Endodermal cell (in vitro differentiated cells): ENCODE data around the gene TAAR6. TPM values are rescaled to one million over a fixed set of nuclear protein-coding genes. Genes with fewer than 3 reads are reported as not detected.

Source experiments
- DNase-seq: peaks from one replicate; pipeline ENCODE4 v3.0.0-alpha.2; 2017
- H3K27ac ChIP-seq: 2 replicates; pipeline ENCODE4 v1.5.1; 2013; ENCODE audit warnings: mild to moderate bottlenecking, low read depth, low read length, moderate library complexity
- H3K27me3 ChIP-seq: 2 replicates; pipeline ENCODE4 v1.6.1; 2013; ENCODE audit warnings: mild to moderate bottlenecking, low read length, moderate library complexity; ENCODE audit not compliant: insufficient read depth, control insufficient read depth, poor library complexity, severe bottlenecking
- H3K36me3 ChIP-seq: 2 replicates; pipeline ENCODE4 v1.7.0; 2013; ENCODE audit warnings: mild to moderate bottlenecking, low read length, moderate library complexity; ENCODE audit not compliant: control insufficient read depth, insufficient read depth
- H3K4me1 ChIP-seq: one replicate; pipeline ENCODE4 v1.7.0; 2013; ENCODE audit warnings: low read length; ENCODE audit not compliant: control insufficient read depth, insufficient read depth
- H3K4me3 ChIP-seq: 2 replicates; pipeline ENCODE4 v1.5.1; 2013; ENCODE audit warnings: mild to moderate bottlenecking, low read length, moderate library complexity
- H3K9ac ChIP-seq: 2 replicates; pipeline ENCODE4 v1.6.1; 2013; ENCODE audit warnings: mild to moderate bottlenecking, low read length, moderate library complexity; ENCODE audit not compliant: poor library complexity, severe bottlenecking; ENCODE audit errors: extremely low read depth
- H3K9me3 ChIP-seq: 2 replicates; pipeline ENCODE4 v1.6.1; 2013; ENCODE audit warnings: mild to moderate bottlenecking, low read length, moderate library complexity; ENCODE audit not compliant: control insufficient read depth
- H3K27ac Mint-ChIP-seq: 2 replicates; pipeline ENCODE4 v1.8.0; 2020; ENCODE audit warnings: mixed read lengths
- H3K27me3 Mint-ChIP-seq: 2 replicates; pipeline ENCODE4 v1.8.0; 2021; ENCODE audit warnings: mild to moderate bottlenecking, mixed read lengths; ENCODE audit not compliant: insufficient read depth
- H3K36me3 Mint-ChIP-seq: 2 replicates; pipeline ENCODE4 v1.8.0; 2020; ENCODE audit warnings: low read depth, mixed read lengths
- H3K4me1 Mint-ChIP-seq: 2 replicates; pipeline ENCODE4 v1.8.0; 2020; ENCODE audit warnings: mixed read lengths
- H3K4me3 Mint-ChIP-seq: 2 replicates; pipeline ENCODE4 v1.8.0; 2020; ENCODE audit warnings: mild to moderate bottlenecking, moderate library complexity, mixed read lengths
- H3K9me3 Mint-ChIP-seq: 2 replicates; pipeline ENCODE4 v1.8.0; 2020; ENCODE audit warnings: mild to moderate bottlenecking, mixed read lengths
- WGBS, 2 experiments: methylation state at CpG; one replicate each; pipeline versions ENCODE4 v1.1.5 to v1.1.7; 2013; ENCODE audit warnings: missing lambda C conversion rate in 2 of 2, mixed read lengths in 1 of 2; ENCODE audit not compliant: insufficient coverage in 1 of 2, insufficient read length in 1 of 2; 5-methylcytosine and 5-hydroxymethylcytosine counted together
- total RNA-seq, 2 donors: library from RNA; stranded (reverse); fragmentation: NEBNext Ultra II Directional in 1 of 2; extraction: Animal tissue kit (Norgen Biotek cat#: 25700) in 1 of 2; gene quantifications; 2 replicates in 1 of 2; 3 replicates in 1 of 2; pipeline ENCODE4 v1.2.1, GENCODE V29; 2021
- TF ChIP-seq, protein P1 (sequence below): fragments of 200-600 bp; sonication (generic); conservative IDR thresholded peaks from 2 replicates; pipeline ENCODE4 v1.5.0; 2021; ENCODE audit warnings: antibody characterized with exemption, mild to moderate bottlenecking

The TAAR6 gene
- total RNA-seq, 2 donors from 2014 or later = not detected

DNA sequence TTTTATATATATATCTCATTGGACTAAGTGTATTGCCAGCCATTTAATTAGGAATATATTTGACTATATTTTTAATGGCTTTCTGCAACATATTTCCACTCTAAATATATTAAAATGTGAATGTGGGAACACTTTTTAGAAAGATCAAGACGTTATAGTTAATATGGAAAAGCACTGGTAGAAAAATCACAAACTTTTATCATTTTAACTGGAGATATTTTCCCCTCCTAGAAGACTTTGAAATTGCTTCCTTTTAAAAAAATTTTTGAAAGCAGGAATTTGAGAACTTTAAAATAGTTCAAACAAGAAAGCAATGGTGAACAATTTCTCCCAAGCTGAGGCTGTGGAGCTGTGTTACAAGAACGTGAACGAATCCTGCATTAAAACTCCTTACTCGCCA lies 32.1 kb upstream of the TAAR6 start, which contains the start of gene TAAR9:
Gene TAAR9, plus strand, starts transcription at position 301 of the 400 bp plus-strand sequence. Its CDS starts 13 bp downstream, at position 314.
- Mint-ChIP-seq H3K4me3 (no peak within 1 kb of the TSS), H3K9me3 (peaks cover 25% of the 10 kb centered on the region), H3K36me3 (peaks cover 4% of the 10 kb centered on the region), H3K27ac (no peak within 1 kb of the TSS), H3K4me1 (no peaks in the 10 kb centered on the region), H3K27me3 (peaks cover 6% of the 10 kb centered on the region)
- 90 to 97% methylated on average over 3 to 4 of the region's 4 CpGs for WGBS, 2 experiments
- no peak for DNase-seq
- Histone ChIP-seq H3K27me3 (peaks cover 33% of the 10 kb centered on the region), H3K4me1 (no peaks in the 10 kb centered on the region), H3K4me3 (no peak within 1 kb of the TSS), H3K9ac (no peak within 1 kb of the TSS), H3K9me3 (peaks cover 12% of the 10 kb centered on the region), H3K27ac (no peak within 1 kb of the TSS), H3K36me3 (no peaks in the 10 kb centered on the region)
- TF ChIP-seq, protein P1, sequence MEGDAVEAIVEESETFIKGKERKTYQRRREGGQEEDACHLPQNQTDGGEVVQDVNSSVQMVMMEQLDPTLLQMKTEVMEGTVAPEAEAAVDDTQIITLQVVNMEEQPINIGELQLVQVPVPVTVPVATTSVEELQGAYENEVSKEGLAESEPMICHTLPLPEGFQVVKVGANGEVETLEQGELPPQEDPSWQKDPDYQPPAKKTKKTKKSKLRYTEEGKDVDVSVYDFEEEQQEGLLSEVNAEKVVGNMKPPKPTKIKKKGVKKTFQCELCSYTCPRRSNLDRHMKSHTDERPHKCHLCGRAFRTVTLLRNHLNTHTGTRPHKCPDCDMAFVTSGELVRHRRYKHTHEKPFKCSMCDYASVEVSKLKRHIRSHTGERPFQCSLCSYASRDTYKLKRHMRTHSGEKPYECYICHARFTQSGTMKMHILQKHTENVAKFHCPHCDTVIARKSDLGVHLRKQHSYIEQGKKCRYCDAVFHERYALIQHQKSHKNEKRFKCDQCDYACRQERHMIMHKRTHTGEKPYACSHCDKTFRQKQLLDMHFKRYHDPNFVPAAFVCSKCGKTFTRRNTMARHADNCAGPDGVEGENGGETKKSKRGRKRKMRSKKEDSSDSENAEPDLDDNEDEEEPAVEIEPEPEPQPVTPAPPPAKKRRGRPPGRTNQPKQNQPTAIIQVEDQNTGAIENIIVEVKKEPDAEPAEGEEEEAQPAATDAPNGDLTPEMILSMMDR = no peak

GRCh38 chr6:132544826-132545225 lies 25.3 kb upstream of the TAAR6 start:
- H3K4me1 ChIP-seq = no peaks in the 10 kb centered on the region
- TF ChIP-seq, protein P1 = no peak

DNA sequence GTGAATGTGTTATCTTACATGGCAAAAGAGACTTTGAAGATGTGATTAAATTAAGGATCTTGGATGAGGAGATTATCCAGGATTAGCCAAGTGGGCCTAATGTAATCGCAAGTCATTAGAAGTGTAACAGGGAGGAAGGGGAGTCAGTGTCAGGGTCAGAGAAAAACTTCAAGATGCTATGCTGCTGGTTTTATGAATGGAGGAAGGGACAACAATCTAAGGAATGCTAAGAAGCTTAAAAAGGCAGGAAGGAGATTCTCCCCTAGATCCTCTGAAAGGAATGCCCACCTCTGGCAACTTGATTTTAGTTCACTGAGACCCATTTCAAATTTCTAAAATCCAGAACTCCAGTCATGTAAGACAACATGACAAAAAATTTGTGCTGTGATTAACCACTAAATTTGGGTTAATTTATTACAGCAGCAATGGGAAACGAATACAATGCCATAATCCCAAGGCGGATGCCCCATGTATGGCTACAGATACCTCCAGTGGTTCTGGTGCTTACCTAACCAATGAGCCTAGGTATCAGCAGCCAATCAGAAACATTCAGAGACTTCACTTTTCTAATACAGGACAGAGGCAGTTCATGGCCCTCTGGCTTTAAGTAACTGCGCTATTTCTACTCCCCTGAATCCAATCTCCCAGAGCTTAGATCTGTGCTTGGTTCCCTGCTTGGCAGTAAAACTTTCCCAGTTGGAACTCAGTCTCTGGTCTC lies 21.2 kb upstream of the TAAR6 start:
- peaks cover 90% of the 10 kb centered on the region for H3K27me3 ChIP-seq
- no peaks in the 10 kb centered on the region for H3K4me1 ChIP-seq
- Mint-ChIP-seq H3K4me3 (no peak overlapping the region), H3K36me3 (no peaks in the 10 kb centered on the region), H3K4me1 (peaks cover 7% of the 10 kb centered on the region), H3K27ac (no peak overlapping the region), H3K27me3 (peaks cover 71% of the 10 kb centered on the region), H3K9me3 (no peaks in the 10 kb centered on the region)
- no peak overlapping the region for H3K4me3 ChIP-seq
- H3K36me3 ChIP-seq = no peaks in the 10 kb centered on the region
- TF ChIP-seq, protein P1 = no peak
- no peak for DNase-seq
- H3K27ac ChIP-seq = no peak overlapping the region
- H3K9ac ChIP-seq = no peak overlapping the region
- no peaks in the 10 kb centered on the region for H3K9me3 ChIP-seq
- WGBS, 2 experiments = 82 to 97% methylated on average over 4 of the region's 4 CpGs

More at GRCh38 chr6:132544826-132545225, 25.3 kb upstream of the TAAR6 start:
- Histone ChIP-seq H3K27me3 (peaks cover 79% of the 10 kb centered on the region), H3K4me3 (no peak overlapping the region), H3K36me3 (no peaks in the 10 kb centered on the region), H3K9ac (no peak overlapping the region), H3K9me3 (no peaks in the 10 kb centered on the region), H3K27ac (no peak overlapping the region)
- peaks cover 7% of the 10 kb centered on the region for H3K4me1 Mint-ChIP-seq
- H3K9me3 Mint-ChIP-seq = no peaks in the 10 kb centered on the region
- H3K4me3 Mint-ChIP-seq = no peak overlapping the region
- peaks cover 54% of the 10 kb centered on the region for H3K27me3 Mint-ChIP-seq
- no peaks in the 10 kb centered on the region for H3K36me3 Mint-ChIP-seq
- no peak for DNase-seq
- no peak overlapping the region for H3K27ac Mint-ChIP-seq
